WTC11 (cell line): ENCODE data around the gene WNT9B. TPM values are rescaled to one million over a fixed set of nuclear protein-coding genes. Genes with fewer than 3 reads are reported as not detected.

Source experiments
- ATAC-seq: fragments of 200-7000 bp; cut with Tn5 transposase; 2 replicates; pipeline ENCODE4 v1.10.0; 2021; ENCODE audit warnings: mild to moderate bottlenecking, moderate library complexity
- CTCF ChIA-PET: fragments of 300-600 bp; sonication (Branson Sonifier 250); formaldehyde crosslinking; loops from one replicate; lab custom pipeline; 2021; ENCODE audit warnings: antibody characterized with exemption; lab: Charles Lee
- POLR2A ChIA-PET: fragments of 350-600 bp; sonication (Branson Sonifier 250); formaldehyde crosslinking; loops from one replicate; lab custom pipeline; 2021; ENCODE audit warnings: antibody characterized with exemption; lab: Charles Lee
- DNase-seq: peaks from one replicate; pipeline ENCODE4 v3.0.0; 2021; ENCODE audit warnings: low spot score
- H3K27ac Mint-ChIP-seq: 2 replicates; pipeline ENCODE4 v1.8.0; 2021; ENCODE audit warnings: mixed read lengths
- H3K27me3 Mint-ChIP-seq: 2 replicates; pipeline ENCODE4 v1.8.0; 2021; ENCODE audit warnings: low read depth, mild to moderate bottlenecking, moderate library complexity, mixed read lengths
- H3K36me3 Mint-ChIP-seq: 2 replicates; pipeline ENCODE4 v1.8.0; 2021; ENCODE audit warnings: mixed read lengths
- H3K4me1 Mint-ChIP-seq: 2 replicates; pipeline ENCODE4 v1.8.0; 2022; ENCODE audit warnings: mixed read lengths
- H3K4me3 Mint-ChIP-seq: 2 replicates; pipeline ENCODE4 v1.8.0; 2021; ENCODE audit warnings: mild to moderate bottlenecking, moderate library complexity, mixed read lengths
- H3K9me3 Mint-ChIP-seq: 2 replicates; pipeline ENCODE4 v1.8.0; 2021; ENCODE audit warnings: mixed read lengths
- AR ChIP-seq: fragments of 250-450 bp; sonication (Bioruptor Pico); IDR thresholded peaks from 2 replicates; pipeline ENCODE4 v1.9.0; 2021; ENCODE audit warnings: mild to moderate bottlenecking
- ELF4 ChIP-seq: sonication (generic); formaldehyde crosslinking; IDR thresholded peaks from 2 replicates; pipeline ENCODE4 v1.8.1; 2022; ENCODE audit warnings: low read depth, mild to moderate bottlenecking, moderate library complexity, missing genetic modification reagents
- ESRRA ChIP-seq: sonication (generic); formaldehyde crosslinking; IDR thresholded peaks from 2 replicates; pipeline ENCODE4 v1.8.1; 2022; ENCODE audit warnings: mild to moderate bottlenecking, missing genetic modification reagents, borderline replicate concordance
- ETV6 ChIP-seq: sonication (generic); formaldehyde crosslinking; IDR thresholded peaks from 2 replicates; pipeline ENCODE4 v1.8.1; 2022; ENCODE audit warnings: mild to moderate bottlenecking, missing genetic modification reagents
- KAT7 ChIP-seq: sonication (generic); formaldehyde crosslinking; IDR thresholded peaks from 2 replicates; pipeline ENCODE4 v1.8.1; 2023; ENCODE audit warnings: missing genetic modification reagents, mild to moderate bottlenecking, borderline replicate concordance
- NFYB ChIP-seq: sonication (generic); formaldehyde crosslinking; conservative IDR thresholded peaks from 2 replicates; pipeline ENCODE4 v1.8.0; 2022; ENCODE audit warnings: low read depth, missing genetic modification reagents
- NR1H2 ChIP-seq: sonication (generic); formaldehyde crosslinking; IDR thresholded peaks from 2 replicates; pipeline ENCODE4 v1.9.0; 2021; ENCODE audit warnings: mild to moderate bottlenecking, moderate library complexity, missing genetic modification reagents
- RELA ChIP-seq: sonication (generic); formaldehyde crosslinking; IDR thresholded peaks from 2 replicates; pipeline ENCODE4 v1.8.1; 2022; ENCODE audit warnings: missing genetic modification reagents, mild to moderate bottlenecking, borderline replicate concordance
- TEAD4 ChIP-seq: sonication (generic); formaldehyde crosslinking; IDR thresholded peaks from 2 replicates; pipeline ENCODE4 v1.8.0; 2022; ENCODE audit warnings: mild to moderate bottlenecking, missing genetic modification reagents
- ZMAT4 ChIP-seq: fragments of 250-450 bp; sonication (Bioruptor Pico); IDR thresholded peaks from 2 replicates; pipeline ENCODE4 v1.9.0; 2021; ENCODE audit warnings: mild to moderate bottlenecking
- ZNF219 ChIP-seq: sonication (generic); formaldehyde crosslinking; IDR thresholded peaks from 2 replicates; pipeline ENCODE4 v1.8.0; 2023; ENCODE audit warnings: missing genetic modification reagents, mild to moderate bottlenecking, borderline replicate concordance
- ZNF263 ChIP-seq: sonication (generic); formaldehyde crosslinking; IDR thresholded peaks from 2 replicates; pipeline ENCODE4 v1.8.1; 2022; ENCODE audit warnings: low read depth, mild to moderate bottlenecking, moderate library complexity, missing genetic modification reagents
- ZNF281 ChIP-seq: sonication (generic); formaldehyde crosslinking; IDR thresholded peaks from 2 replicates; pipeline ENCODE4 v1.8.0; 2023; ENCODE audit warnings: mild to moderate bottlenecking, missing genetic modification reagents
- ZNF416 ChIP-seq: fragments of 250-450 bp; sonication (Bioruptor Pico); IDR thresholded peaks from 2 replicates; pipeline ENCODE4 v1.9.0; 2021; ENCODE audit warnings: mild to moderate bottlenecking, inconsistent platforms
- total RNA-seq: library from RNA; stranded (reverse); gene quantifications from 3 replicates; pipeline ENCODE4 v1.2.3, GENCODE V29; 2021
- TF ChIP-seq, protein P1 (sequence below): sonication (generic); formaldehyde crosslinking; IDR thresholded peaks from 2 replicates; pipeline ENCODE4 v1.8.1; 2022; ENCODE audit warnings: low read depth, mild to moderate bottlenecking, moderate library complexity, missing genetic modification reagents, borderline replicate concordance
- TF ChIP-seq, protein P2 (sequence below): sonication (generic); formaldehyde crosslinking; conservative IDR thresholded peaks from 2 replicates; pipeline ENCODE4 v1.8.1; 2023; ENCODE audit warnings: mild to moderate bottlenecking, low read depth, missing genetic modification reagents, moderate library complexity
- TF ChIP-seq, protein P3 (sequence below): sonication (generic); formaldehyde crosslinking; IDR thresholded peaks from 2 replicates; pipeline ENCODE4 v1.8.1; 2022; ENCODE audit warnings: mild to moderate bottlenecking, missing genetic modification reagents, moderate library complexity, borderline replicate concordance
- TF ChIP-seq, protein P4 (sequence below): sonication (generic); formaldehyde crosslinking; conservative IDR thresholded peaks from 2 replicates; pipeline ENCODE4 v1.8.1; 2022; ENCODE audit warnings: mild to moderate bottlenecking, missing genetic modification reagents
- TF ChIP-seq, protein P5 (sequence below): fragments of 250-450 bp; sonication (Bioruptor Pico); IDR thresholded peaks from 2 replicates; pipeline ENCODE4 v2.1.2; 2022; ENCODE audit warnings: mild to moderate bottlenecking, moderate library complexity

Gene WNT9B
- total RNA-seq, 1 experiment from 2014 or later = 0.87 TPM

DNA sequence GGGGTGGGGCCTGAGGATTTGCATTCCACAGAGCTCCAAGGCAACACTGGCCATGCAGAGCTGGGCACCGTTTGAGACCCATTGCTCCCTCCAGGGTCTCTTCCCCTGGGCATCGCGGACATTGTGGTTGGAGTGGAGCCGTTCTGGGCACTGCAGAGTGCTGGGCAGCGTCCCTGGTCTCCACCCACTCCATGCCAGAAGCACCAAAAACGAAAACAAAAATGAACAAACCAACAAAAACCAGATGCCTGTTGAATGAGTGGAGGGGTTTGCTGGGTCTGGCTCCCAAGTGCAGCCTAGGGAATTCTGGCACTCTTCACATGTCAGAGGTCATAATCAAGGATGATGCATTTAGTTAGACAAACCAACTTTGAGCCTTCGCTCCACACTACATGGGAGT, 17.9 kb downstream of the WNT9B start:
- H3K9me3 Mint-ChIP-seq = no peaks in the 10 kb centered on the region
- no peak overlapping the region for H3K27ac Mint-ChIP-seq
- CTCF ChIA-PET = no interaction called here
- no peak overlapping the region for H3K4me3 Mint-ChIP-seq
- H3K36me3 Mint-ChIP-seq = no peaks in the 10 kb centered on the region
- DNase-seq = no peak
- H3K27me3 Mint-ChIP-seq = no peaks in the 10 kb centered on the region; the same call in 1 of the 2 replicates
- ATAC-seq = no peak
- POLR2A ChIA-PET = interaction anchor here (1.0 kb wide), 1 partner anchor 74 kb away, joined by 3 read pairs; no protein-coding TSS in a partner anchor
- H3K4me1 Mint-ChIP-seq = peaks cover 15% of the 10 kb centered on the region
- TF ChIP-seq RELA (CRISPR knock-in tag) (no peak), KAT7 (CRISPR knock-in tag) (no peak), TEAD4 (CRISPR knock-in tag) (no peak), ETV6 (CRISPR knock-in tag) (no peak), ESRRA (no peak), AR (no peak), ZNF263 (CRISPR knock-in tag) (no peak), ZNF281 (CRISPR knock-in tag) (no peak), ZNF416 (CRISPR knock-in tag) (no peak), NFYB (no peak), ZNF219 (CRISPR knock-in tag) (no peak), ELF4 (CRISPR knock-in tag) (no peak), ZMAT4 (CRISPR knock-in tag) (no peak), NR1H2 (CRISPR knock-in tag) (no peak)
- TF ChIP-seq, protein P1, sequence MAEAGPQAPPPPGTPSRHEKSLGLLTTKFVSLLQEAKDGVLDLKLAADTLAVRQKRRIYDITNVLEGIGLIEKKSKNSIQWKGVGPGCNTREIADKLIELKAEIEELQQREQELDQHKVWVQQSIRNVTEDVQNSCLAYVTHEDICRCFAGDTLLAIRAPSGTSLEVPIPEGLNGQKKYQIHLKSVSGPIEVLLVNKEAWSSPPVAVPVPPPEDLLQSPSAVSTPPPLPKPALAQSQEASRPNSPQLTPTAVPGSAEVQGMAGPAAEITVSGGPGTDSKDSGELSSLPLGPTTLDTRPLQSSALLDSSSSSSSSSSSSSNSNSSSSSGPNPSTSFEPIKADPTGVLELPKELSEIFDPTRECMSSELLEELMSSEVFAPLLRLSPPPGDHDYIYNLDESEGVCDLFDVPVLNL (CRISPR knock-in tag) = no peak
- TF ChIP-seq, protein P2, sequence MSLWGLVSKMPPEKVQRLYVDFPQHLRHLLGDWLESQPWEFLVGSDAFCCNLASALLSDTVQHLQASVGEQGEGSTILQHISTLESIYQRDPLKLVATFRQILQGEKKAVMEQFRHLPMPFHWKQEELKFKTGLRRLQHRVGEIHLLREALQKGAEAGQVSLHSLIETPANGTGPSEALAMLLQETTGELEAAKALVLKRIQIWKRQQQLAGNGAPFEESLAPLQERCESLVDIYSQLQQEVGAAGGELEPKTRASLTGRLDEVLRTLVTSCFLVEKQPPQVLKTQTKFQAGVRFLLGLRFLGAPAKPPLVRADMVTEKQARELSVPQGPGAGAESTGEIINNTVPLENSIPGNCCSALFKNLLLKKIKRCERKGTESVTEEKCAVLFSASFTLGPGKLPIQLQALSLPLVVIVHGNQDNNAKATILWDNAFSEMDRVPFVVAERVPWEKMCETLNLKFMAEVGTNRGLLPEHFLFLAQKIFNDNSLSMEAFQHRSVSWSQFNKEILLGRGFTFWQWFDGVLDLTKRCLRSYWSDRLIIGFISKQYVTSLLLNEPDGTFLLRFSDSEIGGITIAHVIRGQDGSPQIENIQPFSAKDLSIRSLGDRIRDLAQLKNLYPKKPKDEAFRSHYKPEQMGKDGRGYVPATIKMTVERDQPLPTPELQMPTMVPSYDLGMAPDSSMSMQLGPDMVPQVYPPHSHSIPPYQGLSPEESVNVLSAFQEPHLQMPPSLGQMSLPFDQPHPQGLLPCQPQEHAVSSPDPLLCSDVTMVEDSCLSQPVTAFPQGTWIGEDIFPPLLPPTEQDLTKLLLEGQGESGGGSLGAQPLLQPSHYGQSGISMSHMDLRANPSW (CRISPR knock-in tag) = no peak
- TF ChIP-seq, protein P3, sequence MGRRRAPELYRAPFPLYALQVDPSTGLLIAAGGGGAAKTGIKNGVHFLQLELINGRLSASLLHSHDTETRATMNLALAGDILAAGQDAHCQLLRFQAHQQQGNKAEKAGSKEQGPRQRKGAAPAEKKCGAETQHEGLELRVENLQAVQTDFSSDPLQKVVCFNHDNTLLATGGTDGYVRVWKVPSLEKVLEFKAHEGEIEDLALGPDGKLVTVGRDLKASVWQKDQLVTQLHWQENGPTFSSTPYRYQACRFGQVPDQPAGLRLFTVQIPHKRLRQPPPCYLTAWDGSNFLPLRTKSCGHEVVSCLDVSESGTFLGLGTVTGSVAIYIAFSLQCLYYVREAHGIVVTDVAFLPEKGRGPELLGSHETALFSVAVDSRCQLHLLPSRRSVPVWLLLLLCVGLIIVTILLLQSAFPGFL (CRISPR knock-in tag) = no peak
- TF ChIP-seq, protein P4, sequence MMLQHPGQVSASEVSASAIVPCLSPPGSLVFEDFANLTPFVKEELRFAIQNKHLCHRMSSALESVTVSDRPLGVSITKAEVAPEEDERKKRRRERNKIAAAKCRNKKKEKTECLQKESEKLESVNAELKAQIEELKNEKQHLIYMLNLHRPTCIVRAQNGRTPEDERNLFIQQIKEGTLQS (CRISPR knock-in tag) = no peak
- TF ChIP-seq, protein P5, sequence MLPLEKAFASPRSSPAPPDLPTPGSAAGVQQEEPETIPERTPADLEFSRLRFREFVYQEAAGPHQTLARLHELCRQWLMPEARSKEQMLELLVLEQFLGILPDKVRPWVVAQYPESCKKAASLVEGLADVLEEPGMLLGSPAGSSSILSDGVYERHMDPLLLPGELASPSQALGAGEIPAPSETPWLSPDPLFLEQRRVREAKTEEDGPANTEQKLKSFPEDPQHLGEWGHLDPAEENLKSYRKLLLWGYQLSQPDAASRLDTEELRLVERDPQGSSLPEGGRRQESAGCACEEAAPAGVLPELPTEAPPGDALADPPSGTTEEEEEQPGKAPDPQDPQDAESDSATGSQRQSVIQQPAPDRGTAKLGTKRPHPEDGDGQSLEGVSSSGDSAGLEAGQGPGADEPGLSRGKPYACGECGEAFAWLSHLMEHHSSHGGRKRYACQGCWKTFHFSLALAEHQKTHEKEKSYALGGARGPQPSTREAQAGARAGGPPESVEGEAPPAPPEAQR (CRISPR knock-in tag) = no peak
- TF ChIP-seq, all 79 proteins: peak for 0
